ENCODE data around the gene TCERG1L. TPM values are rescaled to one million over a fixed set of nuclear protein-coding genes. Genes with fewer than 3 reads are reported as not detected.

TCERG1L gene
- total RNA-seq, 1 experiment from 2014 or later = 1.5 TPM

DNA sequence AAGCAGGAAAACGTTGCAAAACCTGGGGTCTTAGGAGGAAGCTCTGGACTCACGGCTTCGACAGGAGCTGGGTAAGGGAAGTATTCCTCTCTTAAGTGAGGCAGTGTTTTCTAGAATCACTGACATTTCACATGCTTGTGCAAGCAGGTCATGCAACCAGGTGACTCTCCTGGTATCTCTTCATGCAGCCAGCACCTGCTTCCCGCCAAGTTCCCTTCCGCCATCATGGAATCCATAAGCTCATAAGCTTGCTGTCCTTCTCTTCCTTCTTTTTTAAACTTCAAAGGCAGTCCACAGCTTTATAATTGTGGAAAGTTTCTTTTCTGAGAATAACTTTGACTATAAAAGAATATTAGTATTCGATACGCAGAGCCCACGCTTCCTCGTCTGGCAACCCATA, 256.1 kb downstream of the TCERG1L start:
- TF ChIP-seq ZNF423 (CRISPR knock-in tag; IDR thresholded peaks at IDR 0.05) (no peak), NFYB (CRISPR knock-in tag; conservative IDR thresholded peaks at IDR 0.05; ENCODE audit: low read depth) (no peak), SOX15 (CRISPR knock-in tag; IDR thresholded peaks at IDR 0.05) (no peak), FOXJ3 (CRISPR knock-in tag; IDR thresholded peaks at IDR 0.05; ENCODE audit: borderline replicate concordance) (no peak)
- TF ChIP-seq, protein P1, sequence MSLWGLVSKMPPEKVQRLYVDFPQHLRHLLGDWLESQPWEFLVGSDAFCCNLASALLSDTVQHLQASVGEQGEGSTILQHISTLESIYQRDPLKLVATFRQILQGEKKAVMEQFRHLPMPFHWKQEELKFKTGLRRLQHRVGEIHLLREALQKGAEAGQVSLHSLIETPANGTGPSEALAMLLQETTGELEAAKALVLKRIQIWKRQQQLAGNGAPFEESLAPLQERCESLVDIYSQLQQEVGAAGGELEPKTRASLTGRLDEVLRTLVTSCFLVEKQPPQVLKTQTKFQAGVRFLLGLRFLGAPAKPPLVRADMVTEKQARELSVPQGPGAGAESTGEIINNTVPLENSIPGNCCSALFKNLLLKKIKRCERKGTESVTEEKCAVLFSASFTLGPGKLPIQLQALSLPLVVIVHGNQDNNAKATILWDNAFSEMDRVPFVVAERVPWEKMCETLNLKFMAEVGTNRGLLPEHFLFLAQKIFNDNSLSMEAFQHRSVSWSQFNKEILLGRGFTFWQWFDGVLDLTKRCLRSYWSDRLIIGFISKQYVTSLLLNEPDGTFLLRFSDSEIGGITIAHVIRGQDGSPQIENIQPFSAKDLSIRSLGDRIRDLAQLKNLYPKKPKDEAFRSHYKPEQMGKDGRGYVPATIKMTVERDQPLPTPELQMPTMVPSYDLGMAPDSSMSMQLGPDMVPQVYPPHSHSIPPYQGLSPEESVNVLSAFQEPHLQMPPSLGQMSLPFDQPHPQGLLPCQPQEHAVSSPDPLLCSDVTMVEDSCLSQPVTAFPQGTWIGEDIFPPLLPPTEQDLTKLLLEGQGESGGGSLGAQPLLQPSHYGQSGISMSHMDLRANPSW (CRISPR knock-in tag; conservative IDR thresholded peaks at IDR 0.05; ENCODE audit: low read depth) = no peak
- TF ChIP-seq, protein P2, sequence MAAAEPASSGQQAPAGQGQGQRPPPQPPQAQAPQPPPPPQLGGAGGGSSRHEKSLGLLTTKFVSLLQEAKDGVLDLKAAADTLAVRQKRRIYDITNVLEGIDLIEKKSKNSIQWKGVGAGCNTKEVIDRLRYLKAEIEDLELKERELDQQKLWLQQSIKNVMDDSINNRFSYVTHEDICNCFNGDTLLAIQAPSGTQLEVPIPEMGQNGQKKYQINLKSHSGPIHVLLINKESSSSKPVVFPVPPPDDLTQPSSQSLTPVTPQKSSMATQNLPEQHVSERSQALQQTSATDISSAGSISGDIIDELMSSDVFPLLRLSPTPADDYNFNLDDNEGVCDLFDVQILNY (CRISPR knock-in tag; IDR thresholded peaks at IDR 0.05) = no peak
- TF ChIP-seq, protein P3, sequence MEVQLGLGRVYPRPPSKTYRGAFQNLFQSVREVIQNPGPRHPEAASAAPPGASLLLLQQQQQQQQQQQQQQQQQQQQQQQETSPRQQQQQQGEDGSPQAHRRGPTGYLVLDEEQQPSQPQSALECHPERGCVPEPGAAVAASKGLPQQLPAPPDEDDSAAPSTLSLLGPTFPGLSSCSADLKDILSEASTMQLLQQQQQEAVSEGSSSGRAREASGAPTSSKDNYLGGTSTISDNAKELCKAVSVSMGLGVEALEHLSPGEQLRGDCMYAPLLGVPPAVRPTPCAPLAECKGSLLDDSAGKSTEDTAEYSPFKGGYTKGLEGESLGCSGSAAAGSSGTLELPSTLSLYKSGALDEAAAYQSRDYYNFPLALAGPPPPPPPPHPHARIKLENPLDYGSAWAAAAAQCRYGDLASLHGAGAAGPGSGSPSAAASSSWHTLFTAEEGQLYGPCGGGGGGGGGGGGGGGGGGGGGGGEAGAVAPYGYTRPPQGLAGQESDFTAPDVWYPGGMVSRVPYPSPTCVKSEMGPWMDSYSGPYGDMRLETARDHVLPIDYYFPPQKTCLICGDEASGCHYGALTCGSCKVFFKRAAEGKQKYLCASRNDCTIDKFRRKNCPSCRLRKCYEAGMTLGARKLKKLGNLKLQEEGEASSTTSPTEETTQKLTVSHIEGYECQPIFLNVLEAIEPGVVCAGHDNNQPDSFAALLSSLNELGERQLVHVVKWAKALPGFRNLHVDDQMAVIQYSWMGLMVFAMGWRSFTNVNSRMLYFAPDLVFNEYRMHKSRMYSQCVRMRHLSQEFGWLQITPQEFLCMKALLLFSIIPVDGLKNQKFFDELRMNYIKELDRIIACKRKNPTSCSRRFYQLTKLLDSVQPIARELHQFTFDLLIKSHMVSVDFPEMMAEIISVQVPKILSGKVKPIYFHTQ (CRISPR knock-in tag; IDR thresholded peaks at IDR 0.05) = no peak
- Mint-ChIP-seq H3K27ac (no peak overlapping the region), H3K9me3 (peaks cover 78% of the 10 kb centered on the region), H3K27me3 (ENCODE audit: low read depth) (peaks cover 18% of the 10 kb centered on the region), H3K36me3 (peaks cover 73% of the 10 kb centered on the region), H3K4me3 (no peak overlapping the region), H3K4me1 (no peaks in the 10 kb centered on the region; the same call in 1 of the 2 replicates)
- DNase-seq (ENCODE audit: low spot score) = no peak
- no peak for ATAC-seq
- ChIA-PET CTCF (no interaction called here), POLR2A (no interaction called here)

DNA sequence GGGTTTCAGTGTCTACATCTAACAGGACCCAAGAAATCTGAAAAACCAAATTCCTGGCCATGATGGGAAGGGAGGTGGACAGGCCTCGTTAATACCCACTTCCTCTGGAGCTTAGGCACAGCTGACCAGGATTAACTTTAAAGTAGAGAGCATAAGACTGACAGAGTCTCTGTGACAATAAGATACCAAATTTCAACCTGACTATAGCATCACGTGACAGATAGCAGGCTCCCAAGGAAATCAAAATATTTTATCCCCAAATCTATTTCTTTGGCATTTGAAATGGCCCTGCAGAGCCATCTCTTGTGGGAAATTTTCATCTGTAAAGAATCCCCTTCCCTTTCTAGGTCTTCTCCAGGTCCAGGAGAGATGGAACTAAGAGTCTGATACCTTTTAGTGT, 258.3 kb downstream of the TCERG1L start:
- TF ChIP-seq, protein P4, sequence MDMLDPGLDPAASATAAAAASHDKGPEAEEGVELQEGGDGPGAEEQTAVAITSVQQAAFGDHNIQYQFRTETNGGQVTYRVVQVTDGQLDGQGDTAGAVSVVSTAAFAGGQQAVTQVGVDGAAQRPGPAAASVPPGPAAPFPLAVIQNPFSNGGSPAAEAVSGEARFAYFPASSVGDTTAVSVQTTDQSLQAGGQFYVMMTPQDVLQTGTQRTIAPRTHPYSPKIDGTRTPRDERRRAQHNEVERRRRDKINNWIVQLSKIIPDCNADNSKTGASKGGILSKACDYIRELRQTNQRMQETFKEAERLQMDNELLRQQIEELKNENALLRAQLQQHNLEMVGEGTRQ (CRISPR knock-in tag; IDR thresholded peaks at IDR 0.05) = no peak
- TF ChIP-seq JUN (CRISPR knock-in tag; IDR thresholded peaks at IDR 0.05) = no peak
- no peak for TF ChIP-seq TCF7 (CRISPR knock-in tag; IDR thresholded peaks at IDR 0.05; ENCODE audit: low read depth)
- no peak for TF ChIP-seq GABPB1 (CRISPR knock-in tag; IDR thresholded peaks at IDR 0.05)
- TF ChIP-seq OVOL2 (CRISPR knock-in tag; IDR thresholded peaks at IDR 0.05; ENCODE audit: borderline replicate concordance) = no peak
- TF ChIP-seq, protein P5, sequence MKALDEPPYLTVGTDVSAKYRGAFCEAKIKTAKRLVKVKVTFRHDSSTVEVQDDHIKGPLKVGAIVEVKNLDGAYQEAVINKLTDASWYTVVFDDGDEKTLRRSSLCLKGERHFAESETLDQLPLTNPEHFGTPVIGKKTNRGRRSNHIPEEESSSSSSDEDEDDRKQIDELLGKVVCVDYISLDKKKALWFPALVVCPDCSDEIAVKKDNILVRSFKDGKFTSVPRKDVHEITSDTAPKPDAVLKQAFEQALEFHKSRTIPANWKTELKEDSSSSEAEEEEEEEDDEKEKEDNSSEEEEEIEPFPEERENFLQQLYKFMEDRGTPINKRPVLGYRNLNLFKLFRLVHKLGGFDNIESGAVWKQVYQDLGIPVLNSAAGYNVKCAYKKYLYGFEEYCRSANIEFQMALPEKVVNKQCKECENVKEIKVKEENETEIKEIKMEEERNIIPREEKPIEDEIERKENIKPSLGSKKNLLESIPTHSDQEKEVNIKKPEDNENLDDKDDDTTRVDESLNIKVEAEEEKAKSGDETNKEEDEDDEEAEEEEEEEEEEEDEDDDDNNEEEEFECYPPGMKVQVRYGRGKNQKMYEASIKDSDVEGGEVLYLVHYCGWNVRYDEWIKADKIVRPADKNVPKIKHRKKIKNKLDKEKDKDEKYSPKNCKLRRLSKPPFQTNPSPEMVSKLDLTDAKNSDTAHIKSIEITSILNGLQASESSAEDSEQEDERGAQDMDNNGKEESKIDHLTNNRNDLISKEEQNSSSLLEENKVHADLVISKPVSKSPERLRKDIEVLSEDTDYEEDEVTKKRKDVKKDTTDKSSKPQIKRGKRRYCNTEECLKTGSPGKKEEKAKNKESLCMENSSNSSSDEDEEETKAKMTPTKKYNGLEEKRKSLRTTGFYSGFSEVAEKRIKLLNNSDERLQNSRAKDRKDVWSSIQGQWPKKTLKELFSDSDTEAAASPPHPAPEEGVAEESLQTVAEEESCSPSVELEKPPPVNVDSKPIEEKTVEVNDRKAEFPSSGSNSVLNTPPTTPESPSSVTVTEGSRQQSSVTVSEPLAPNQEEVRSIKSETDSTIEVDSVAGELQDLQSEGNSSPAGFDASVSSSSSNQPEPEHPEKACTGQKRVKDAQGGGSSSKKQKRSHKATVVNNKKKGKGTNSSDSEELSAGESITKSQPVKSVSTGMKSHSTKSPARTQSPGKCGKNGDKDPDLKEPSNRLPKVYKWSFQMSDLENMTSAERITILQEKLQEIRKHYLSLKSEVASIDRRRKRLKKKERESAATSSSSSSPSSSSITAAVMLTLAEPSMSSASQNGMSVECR (CRISPR knock-in tag; IDR thresholded peaks at IDR 0.05; ENCODE audit: borderline replicate concordance) = no peak
- no peak for TF ChIP-seq ZNF121 (CRISPR knock-in tag; IDR thresholded peaks at IDR 0.05)
- TF ChIP-seq, protein P6, sequence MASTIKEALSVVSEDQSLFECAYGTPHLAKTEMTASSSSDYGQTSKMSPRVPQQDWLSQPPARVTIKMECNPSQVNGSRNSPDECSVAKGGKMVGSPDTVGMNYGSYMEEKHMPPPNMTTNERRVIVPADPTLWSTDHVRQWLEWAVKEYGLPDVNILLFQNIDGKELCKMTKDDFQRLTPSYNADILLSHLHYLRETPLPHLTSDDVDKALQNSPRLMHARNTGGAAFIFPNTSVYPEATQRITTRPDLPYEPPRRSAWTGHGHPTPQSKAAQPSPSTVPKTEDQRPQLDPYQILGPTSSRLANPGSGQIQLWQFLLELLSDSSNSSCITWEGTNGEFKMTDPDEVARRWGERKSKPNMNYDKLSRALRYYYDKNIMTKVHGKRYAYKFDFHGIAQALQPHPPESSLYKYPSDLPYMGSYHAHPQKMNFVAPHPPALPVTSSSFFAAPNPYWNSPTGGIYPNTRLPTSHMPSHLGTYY (CRISPR knock-in tag; IDR thresholded peaks at IDR 0.05) = no peak
- TF ChIP-seq NR1H2 (CRISPR knock-in tag; IDR thresholded peaks at IDR 0.05) = no peak
- no peak for TF ChIP-seq PRRX2 (CRISPR knock-in tag; IDR thresholded peaks at IDR 0.05)
- TF ChIP-seq, protein P7, sequence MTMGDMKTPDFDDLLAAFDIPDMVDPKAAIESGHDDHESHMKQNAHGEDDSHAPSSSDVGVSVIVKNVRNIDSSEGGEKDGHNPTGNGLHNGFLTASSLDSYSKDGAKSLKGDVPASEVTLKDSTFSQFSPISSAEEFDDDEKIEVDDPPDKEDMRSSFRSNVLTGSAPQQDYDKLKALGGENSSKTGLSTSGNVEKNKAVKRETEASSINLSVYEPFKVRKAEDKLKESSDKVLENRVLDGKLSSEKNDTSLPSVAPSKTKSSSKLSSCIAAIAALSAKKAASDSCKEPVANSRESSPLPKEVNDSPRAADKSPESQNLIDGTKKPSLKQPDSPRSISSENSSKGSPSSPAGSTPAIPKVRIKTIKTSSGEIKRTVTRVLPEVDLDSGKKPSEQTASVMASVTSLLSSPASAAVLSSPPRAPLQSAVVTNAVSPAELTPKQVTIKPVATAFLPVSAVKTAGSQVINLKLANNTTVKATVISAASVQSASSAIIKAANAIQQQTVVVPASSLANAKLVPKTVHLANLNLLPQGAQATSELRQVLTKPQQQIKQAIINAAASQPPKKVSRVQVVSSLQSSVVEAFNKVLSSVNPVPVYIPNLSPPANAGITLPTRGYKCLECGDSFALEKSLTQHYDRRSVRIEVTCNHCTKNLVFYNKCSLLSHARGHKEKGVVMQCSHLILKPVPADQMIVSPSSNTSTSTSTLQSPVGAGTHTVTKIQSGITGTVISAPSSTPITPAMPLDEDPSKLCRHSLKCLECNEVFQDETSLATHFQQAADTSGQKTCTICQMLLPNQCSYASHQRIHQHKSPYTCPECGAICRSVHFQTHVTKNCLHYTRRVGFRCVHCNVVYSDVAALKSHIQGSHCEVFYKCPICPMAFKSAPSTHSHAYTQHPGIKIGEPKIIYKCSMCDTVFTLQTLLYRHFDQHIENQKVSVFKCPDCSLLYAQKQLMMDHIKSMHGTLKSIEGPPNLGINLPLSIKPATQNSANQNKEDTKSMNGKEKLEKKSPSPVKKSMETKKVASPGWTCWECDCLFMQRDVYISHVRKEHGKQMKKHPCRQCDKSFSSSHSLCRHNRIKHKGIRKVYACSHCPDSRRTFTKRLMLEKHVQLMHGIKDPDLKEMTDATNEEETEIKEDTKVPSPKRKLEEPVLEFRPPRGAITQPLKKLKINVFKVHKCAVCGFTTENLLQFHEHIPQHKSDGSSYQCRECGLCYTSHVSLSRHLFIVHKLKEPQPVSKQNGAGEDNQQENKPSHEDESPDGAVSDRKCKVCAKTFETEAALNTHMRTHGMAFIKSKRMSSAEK (CRISPR knock-in tag; IDR thresholded peaks at IDR 0.05; ENCODE audit: borderline replicate concordance) = no peak
- POLR2A ChIA-PET = no interaction called here
- no peak overlapping the region for H3K27ac Mint-ChIP-seq
- CTCF ChIA-PET = no interaction called here
- peaks cover 20% of the 10 kb centered on the region for H3K27me3 Mint-ChIP-seq (ENCODE audit: low read depth)
- no peak for ATAC-seq
- peaks cover 75% of the 10 kb centered on the region for H3K36me3 Mint-ChIP-seq
- peaks cover 9% of the 10 kb centered on the region for H3K4me1 Mint-ChIP-seq
- no peak overlapping the region for H3K4me3 Mint-ChIP-seq
- H3K9me3 Mint-ChIP-seq = peaks cover 80% of the 10 kb centered on the region
- DNase-seq (ENCODE audit: low spot score) = no peak

Data from WTC11 (cell line).